OCI-LY3 (cell line): ENCODE results near the gene TMEM212.

Experiments used
- EZH2phosphoT487 ChIP-seq: fragments of 200-600 bp; shearing (Covaris generic); IDR thresholded peaks from 2 replicates; pipeline ENCODE4 v1.6.1; 2018; ENCODE audit warnings: antibody characterized with exemption, mixed run types, low read depth
- TF ChIP-seq, protein P1 (sequence below): fragments of 200-600, 300-600 bp; sonication (generic); IDR thresholded peaks from 2 replicates; pipeline ENCODE4 v1.5.1; 2014; ENCODE audit warnings: antibody characterized with exemption, low read length, low read depth

DNA sequence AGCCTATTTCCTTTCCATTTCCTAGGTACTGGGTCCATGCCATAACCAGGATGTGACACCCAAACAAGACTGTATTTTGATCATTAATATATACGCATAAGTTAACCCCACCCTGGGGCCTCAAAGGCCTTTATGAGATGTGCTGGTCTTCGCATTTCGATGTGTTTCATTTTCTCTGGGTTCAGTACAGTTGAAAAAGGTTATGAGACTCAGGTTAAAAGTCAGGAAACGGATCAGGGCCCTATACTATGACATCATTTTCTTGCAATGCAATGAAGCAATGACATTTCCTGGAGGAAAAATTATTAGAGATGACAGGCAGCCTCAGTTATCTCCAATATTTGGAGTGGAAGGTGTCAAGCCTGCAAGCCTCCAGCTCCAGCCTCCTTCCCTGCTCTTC is 31.7 kb downstream of the TMEM212 start:
- TF ChIP-seq, protein P1, sequence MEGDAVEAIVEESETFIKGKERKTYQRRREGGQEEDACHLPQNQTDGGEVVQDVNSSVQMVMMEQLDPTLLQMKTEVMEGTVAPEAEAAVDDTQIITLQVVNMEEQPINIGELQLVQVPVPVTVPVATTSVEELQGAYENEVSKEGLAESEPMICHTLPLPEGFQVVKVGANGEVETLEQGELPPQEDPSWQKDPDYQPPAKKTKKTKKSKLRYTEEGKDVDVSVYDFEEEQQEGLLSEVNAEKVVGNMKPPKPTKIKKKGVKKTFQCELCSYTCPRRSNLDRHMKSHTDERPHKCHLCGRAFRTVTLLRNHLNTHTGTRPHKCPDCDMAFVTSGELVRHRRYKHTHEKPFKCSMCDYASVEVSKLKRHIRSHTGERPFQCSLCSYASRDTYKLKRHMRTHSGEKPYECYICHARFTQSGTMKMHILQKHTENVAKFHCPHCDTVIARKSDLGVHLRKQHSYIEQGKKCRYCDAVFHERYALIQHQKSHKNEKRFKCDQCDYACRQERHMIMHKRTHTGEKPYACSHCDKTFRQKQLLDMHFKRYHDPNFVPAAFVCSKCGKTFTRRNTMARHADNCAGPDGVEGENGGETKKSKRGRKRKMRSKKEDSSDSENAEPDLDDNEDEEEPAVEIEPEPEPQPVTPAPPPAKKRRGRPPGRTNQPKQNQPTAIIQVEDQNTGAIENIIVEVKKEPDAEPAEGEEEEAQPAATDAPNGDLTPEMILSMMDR: no peak
- TF ChIP-seq EZH2phosphoT487: no peak
